Smooth muscle cell (in vitro differentiated cells): Measurements from ENCODE around the gene KCNH1. TPM values are rescaled to one million over a fixed set of nuclear protein-coding genes. Genes with fewer than 3 reads are reported as not detected.

Source experiments
- DNase-seq: peaks from one replicate; lab custom pipeline; 2025; ENCODE audit not compliant: unreplicated experiment; lab: John Stamatoyannopoulos, UW
- H2AFZ ChIP-seq: fragments of 200-600 bp; sonication (generic); 2 replicates; pipeline ENCODE4 v1.6.0; 2016; ENCODE audit warnings: antibody characterized with exemption, low read depth, mild to moderate bottlenecking
- H3F3A ChIP-seq: fragments of 200-600 bp; sonication (generic); 2 replicates; pipeline ENCODE4 v1.6.0; 2017; ENCODE audit warnings: antibody characterized with exemption, low read depth
- H3K27ac ChIP-seq: fragments of 200-600 bp; sonication (generic); 2 replicates; pipeline ENCODE4 v1.5.1; 2016; ENCODE audit warnings: low read depth, mild to moderate bottlenecking
- H3K27me3 ChIP-seq: fragments of 200-600 bp; sonication (generic); 2 replicates; pipeline ENCODE4 v1.6.1; 2016; ENCODE audit warnings: low read depth, mild to moderate bottlenecking
- H3K36me3 ChIP-seq: fragments of 200-600 bp; sonication (generic); 2 replicates; pipeline ENCODE4 v1.5.1; 2016; ENCODE audit warnings: low read depth
- H3K4me1 ChIP-seq: fragments of 200-600 bp; sonication (generic); 2 replicates; pipeline ENCODE4 v1.5.1; 2016; ENCODE audit warnings: low read depth
- H3K4me2 ChIP-seq: fragments of 200-600 bp; sonication (generic); 2 replicates; pipeline ENCODE4 v1.6.0; 2016; ENCODE audit warnings: mild to moderate bottlenecking
- H3K4me3 ChIP-seq: fragments of 200-600 bp; sonication (generic); 2 replicates; pipeline ENCODE4 v1.5.1; 2016; ENCODE audit warnings: mild to moderate bottlenecking
- H3K79me2 ChIP-seq: fragments of 200-600 bp; sonication (generic); 2 replicates; pipeline ENCODE4 v1.6.0; 2016; ENCODE audit warnings: low read depth, mild to moderate bottlenecking
- H3K9ac ChIP-seq: fragments of 200-600 bp; sonication (generic); 2 replicates; pipeline ENCODE4 v1.6.0; 2016; ENCODE audit warnings: low read depth
- H3K9me3 ChIP-seq: fragments of 200-600 bp; sonication (generic); replicated peaks from 2 replicates; pipeline ENCODE4 v1.5.1; 2016; ENCODE audit warnings: low read depth
- H4K20me1 ChIP-seq: fragments of 200-600 bp; sonication (generic); 2 replicates; pipeline ENCODE4 v1.6.0; 2016; ENCODE audit warnings: low read depth
- WGBS: methylation state at CpG from one replicate; pipeline ENCODE4 v1.1.7; 2016; ENCODE audit warnings: low lambda C conversion rate; 5-methylcytosine and 5-hydroxymethylcytosine counted together
- polyA plus RNA-seq: library from polyadenylated mRNA; unstranded; fragments of >200 nt; fragmentation: Nextera tagmentation; extraction: Ambion mirVana; gene quantifications from 2 replicates; pipeline ENCODE4 v1.2.1, GENCODE V29; 2016
- total RNA-seq: library from RNA; depleted of rRNA; stranded (reverse); fragments of >200 nt; gene quantifications from 2 replicates; pipeline ENCODE4 v1.2.3, GENCODE V29; 2014
- TF ChIP-seq, protein P1 (sequence below): fragments of 200-600 bp; sonication (generic); IDR thresholded peaks from 2 replicates; pipeline ENCODE4 v1.5.1; 2017; ENCODE audit warnings: borderline replicate concordance, mild to moderate bottlenecking, antibody characterized with exemption; ENCODE audit not compliant: insufficient read depth, poor library complexity, severe bottlenecking

The KCNH1 gene
- total and polyA plus RNA-seq, 2 experiments from 2014 or later: 0.30 to 1.9 TPM

DNA sequence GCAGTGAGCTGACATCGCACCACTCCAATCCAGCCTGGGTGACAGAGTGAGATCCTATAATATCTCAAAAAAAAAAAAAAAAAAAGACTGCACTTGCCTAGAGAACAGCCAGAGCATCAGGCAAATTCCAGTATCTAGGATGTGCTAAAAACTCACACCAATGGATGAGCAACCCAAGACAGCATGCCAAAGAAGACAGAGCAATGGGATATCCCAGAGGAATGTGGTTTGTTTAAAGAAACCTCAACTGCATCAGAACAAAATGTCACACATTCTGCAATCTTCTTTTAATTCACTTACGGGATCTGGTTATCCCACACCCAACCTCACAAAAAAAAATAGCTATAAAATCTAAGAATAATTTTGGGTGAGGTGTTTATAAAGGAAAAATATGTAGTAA is 7.3 kb downstream of the KCNH1 start:
- Histone ChIP-seq H3K4me1 (no peaks in the 10 kb centered on the region), H3K9ac (no peak overlapping the region), H3K4me2 (no peak overlapping the region), H3K27ac (no peak overlapping the region), H3F3A (no peaks in the 10 kb centered on the region), H3K27me3 (peaks cover 40% of the 10 kb centered on the region), H3K79me2 (no peaks in the 10 kb centered on the region), H4K20me1 (no peaks in the 10 kb centered on the region), H3K9me3 (no peaks in the 10 kb centered on the region), H3K36me3 (no peaks in the 10 kb centered on the region), H2AFZ (no peak overlapping the region), H3K4me3 (no peak overlapping the region)
- TF ChIP-seq, protein P1, sequence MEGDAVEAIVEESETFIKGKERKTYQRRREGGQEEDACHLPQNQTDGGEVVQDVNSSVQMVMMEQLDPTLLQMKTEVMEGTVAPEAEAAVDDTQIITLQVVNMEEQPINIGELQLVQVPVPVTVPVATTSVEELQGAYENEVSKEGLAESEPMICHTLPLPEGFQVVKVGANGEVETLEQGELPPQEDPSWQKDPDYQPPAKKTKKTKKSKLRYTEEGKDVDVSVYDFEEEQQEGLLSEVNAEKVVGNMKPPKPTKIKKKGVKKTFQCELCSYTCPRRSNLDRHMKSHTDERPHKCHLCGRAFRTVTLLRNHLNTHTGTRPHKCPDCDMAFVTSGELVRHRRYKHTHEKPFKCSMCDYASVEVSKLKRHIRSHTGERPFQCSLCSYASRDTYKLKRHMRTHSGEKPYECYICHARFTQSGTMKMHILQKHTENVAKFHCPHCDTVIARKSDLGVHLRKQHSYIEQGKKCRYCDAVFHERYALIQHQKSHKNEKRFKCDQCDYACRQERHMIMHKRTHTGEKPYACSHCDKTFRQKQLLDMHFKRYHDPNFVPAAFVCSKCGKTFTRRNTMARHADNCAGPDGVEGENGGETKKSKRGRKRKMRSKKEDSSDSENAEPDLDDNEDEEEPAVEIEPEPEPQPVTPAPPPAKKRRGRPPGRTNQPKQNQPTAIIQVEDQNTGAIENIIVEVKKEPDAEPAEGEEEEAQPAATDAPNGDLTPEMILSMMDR: no peak
- no peak for DNase-seq
- WGBS: 87% methylated on average over 2 of the region's 2 CpGs

DNA sequence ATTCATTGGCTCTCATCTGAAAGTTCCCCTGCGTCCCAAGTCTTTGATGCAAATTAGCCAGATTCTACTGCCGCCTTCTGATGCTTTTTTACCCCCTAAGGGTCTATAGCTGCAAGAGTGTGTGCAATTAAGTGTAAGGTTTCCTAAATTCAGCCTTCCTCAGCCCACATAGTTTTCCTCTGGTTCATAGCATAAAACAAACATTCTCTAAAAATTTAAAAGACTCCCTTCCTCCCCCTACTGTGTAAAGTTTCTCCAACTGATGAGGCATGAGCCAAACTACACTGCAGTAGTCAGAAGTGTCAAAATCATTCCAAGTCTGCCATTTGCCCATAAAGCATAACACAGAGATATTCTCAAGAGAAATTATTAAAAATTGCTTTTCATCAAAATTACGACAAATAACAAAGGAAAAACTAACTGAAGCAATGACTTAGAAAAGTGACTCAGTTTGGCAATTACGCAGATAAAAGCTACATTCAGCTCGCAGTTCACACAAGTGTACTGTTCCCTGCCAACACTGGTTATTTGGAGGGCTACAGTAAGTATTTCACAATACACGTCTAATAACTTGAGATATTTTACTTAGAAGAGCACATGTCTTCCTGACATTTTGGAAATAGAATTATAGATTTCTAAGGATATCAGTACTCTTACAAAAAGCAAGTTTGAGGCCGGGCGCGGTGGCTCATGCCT is 15.4 kb downstream of the KCNH1 start:
- no peaks in the 10 kb centered on the region for H3K79me2 ChIP-seq
- H3K9me3 ChIP-seq: no peaks in the 10 kb centered on the region
- H3K4me3 ChIP-seq: no peak overlapping the region
- no peak for DNase-seq
- H3K36me3 ChIP-seq: no peaks in the 10 kb centered on the region
- WGBS: 88% methylated on average over 9 of the region's 9 CpGs
- H3K27ac ChIP-seq: no peak overlapping the region
- TF ChIP-seq, protein P1: no peak
- no peaks in the 10 kb centered on the region for H3K27me3 ChIP-seq
- no peak overlapping the region for H3K9ac ChIP-seq
- no peaks in the 10 kb centered on the region for H4K20me1 ChIP-seq
- no peaks in the 10 kb centered on the region for H3F3A ChIP-seq
- no peaks in the 10 kb centered on the region for H3K4me1 ChIP-seq
- H2AFZ ChIP-seq: no peak overlapping the region
- H3K4me2 ChIP-seq: no peak overlapping the region

DNA sequence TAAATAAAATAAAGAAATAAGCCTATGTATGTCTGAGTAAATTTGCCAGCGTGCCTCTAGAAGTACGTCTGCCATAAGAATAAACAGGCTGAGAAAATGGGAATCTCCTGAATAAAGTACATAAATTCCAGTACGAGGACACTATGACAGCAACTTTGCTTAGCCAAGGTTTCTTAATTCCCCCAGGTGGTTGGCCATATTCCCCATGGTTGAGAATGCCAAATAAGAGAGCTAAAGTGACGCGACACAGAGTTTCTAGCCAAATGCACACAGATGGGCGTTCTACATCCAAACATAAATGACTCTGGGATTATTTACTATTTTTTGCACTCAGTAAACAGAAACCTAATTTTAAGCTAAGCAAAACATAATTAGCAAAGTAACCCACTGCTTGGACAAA is 19.5 kb downstream of the KCNH1 start:
- WGBS: 95% methylated on average over 6 of the region's 6 CpGs
- Histone ChIP-seq H3K27me3 (no peaks in the 10 kb centered on the region), H3K4me3 (no peak overlapping the region), H3K4me2 (no peak overlapping the region), H3K79me2 (no peaks in the 10 kb centered on the region), H3K9me3 (no peaks in the 10 kb centered on the region), H3K9ac (no peak overlapping the region), H3K36me3 (no peaks in the 10 kb centered on the region), H3F3A (no peaks in the 10 kb centered on the region), H2AFZ (no peak overlapping the region), H3K4me1 (no peaks in the 10 kb centered on the region), H4K20me1 (no peaks in the 10 kb centered on the region), H3K27ac (no peak overlapping the region)
- TF ChIP-seq, protein P1: no peak
- DNase-seq: no peak

DNA sequence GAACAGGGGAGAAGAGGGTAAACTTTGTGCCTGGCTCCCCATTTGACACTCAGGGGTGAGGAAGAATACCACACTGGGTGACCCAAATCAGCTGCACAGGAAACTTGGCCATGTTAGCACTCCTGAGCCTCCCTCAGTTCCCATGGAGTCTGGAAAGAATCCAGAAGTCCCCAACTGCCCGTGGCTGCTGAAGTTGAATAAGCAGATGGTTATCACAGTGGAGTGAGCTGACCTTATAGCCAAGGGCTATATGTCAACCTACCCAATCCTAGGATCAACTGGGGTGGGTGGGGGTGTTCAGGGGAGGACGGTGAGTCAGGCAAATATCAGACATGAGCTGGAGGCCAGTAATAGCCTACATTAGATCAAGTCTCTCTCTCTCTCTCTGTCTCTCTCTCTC is 20.4 kb downstream of the KCNH1 start:
- Histone ChIP-seq H3K79me2 (no peaks in the 10 kb centered on the region), H3K36me3 (no peaks in the 10 kb centered on the region), H3K9me3 (no peaks in the 10 kb centered on the region), H3K27ac (no peak overlapping the region), H4K20me1 (no peaks in the 10 kb centered on the region), H3K4me1 (no peaks in the 10 kb centered on the region), H3K4me3 (no peak overlapping the region), H3K9ac (no peak overlapping the region), H3F3A (no peaks in the 10 kb centered on the region), H3K27me3 (no peaks in the 10 kb centered on the region), H3K4me2 (no peak overlapping the region), H2AFZ (no peak overlapping the region)
- WGBS: 27% methylated on average over 2 of the region's 2 CpGs
- TF ChIP-seq, protein P1: no peak
- no peak for DNase-seq
